Nephron progenitor cell (in vitro differentiated cells): ENCODE results near the gene ARPC5L.
"Not testable (repeated sequence)": the region's sequence is repeated elsewhere in the genome, so short reads cannot be mapped to it uniquely, and the experiment has no call there.

Experiments
- DNase-seq: peaks from one replicate; pipeline ENCODE4 v3.0.0; 2021
- H3K27ac Mint-ChIP-seq: 2 replicates; pipeline ENCODE4 v1.8.0; 2021; ENCODE audit warnings: mild to moderate bottlenecking, moderate library complexity, mixed read lengths
- H3K27me3 Mint-ChIP-seq: 2 replicates; pipeline ENCODE4 v1.8.0; 2021; ENCODE audit warnings: mild to moderate bottlenecking, low read depth, mixed read lengths; ENCODE audit not compliant: poor library complexity
- H3K36me3 Mint-ChIP-seq: 2 replicates; pipeline ENCODE4 v1.8.0; 2021; ENCODE audit warnings: low read depth, mixed read lengths
- H3K4me1 Mint-ChIP-seq: 2 replicates; pipeline ENCODE4 v1.8.0; 2021; ENCODE audit warnings: mixed read lengths
- H3K4me3 Mint-ChIP-seq: 2 replicates; pipeline ENCODE4 v1.8.0; 2021; ENCODE audit warnings: mild to moderate bottlenecking, moderate library complexity, mixed read lengths
- H3K9me3 Mint-ChIP-seq: 2 replicates; pipeline ENCODE4 v1.8.0; 2021; ENCODE audit warnings: mild to moderate bottlenecking, moderate library complexity, mixed read lengths
- CTCF ChIP-seq: fragments of 200-600 bp; sonication (generic); IDR thresholded peaks from 2 replicates; pipeline ENCODE4 v1.5.0; 2021; ENCODE audit warnings: antibody characterized with exemption

Gene ARPC5L

GRCh38 chr9:124830593-124830992 is 31.3 kb upstream of the ARPC5L start:
- no peak for DNase-seq
- Mint-ChIP-seq H3K9me3 (peaks cover 8% of the 10 kb centered on the region), H3K36me3 (no peaks in the 10 kb centered on the region), H3K27ac (no peak overlapping the region), H3K4me3 (no peak overlapping the region), H3K27me3 (peaks cover 9% of the 10 kb centered on the region), H3K4me1 (peaks cover 9% of the 10 kb centered on the region)
- TF ChIP-seq CTCF = no peak

GRCh38 chr9:124831642-124832364 is 30.1 kb upstream of the ARPC5L start:
- Mint-ChIP-seq H3K27ac (no peak overlapping the region), H3K4me3 (no peak overlapping the region), H3K27me3 (peaks cover 9% of the 10 kb centered on the region), H3K9me3 (no peaks in the 10 kb centered on the region), H3K4me1 (peaks cover 9% of the 10 kb centered on the region), H3K36me3 (no peaks in the 10 kb centered on the region)
- TF ChIP-seq CTCF = no peak
- no peak for DNase-seq

- TF ChIP-seq CTCF = no peak
- H3K27me3 Mint-ChIP-seq = no peaks in the 10 kb centered on the region
- H3K9me3 Mint-ChIP-seq = no peaks in the 10 kb centered on the region
- H3K27ac Mint-ChIP-seq = no peak overlapping the region
- peaks cover 6% of the 10 kb centered on the region for H3K4me1 Mint-ChIP-seq
- H3K4me3 Mint-ChIP-seq = no peak overlapping the region
- H3K36me3 Mint-ChIP-seq = no peaks in the 10 kb centered on the region
- no peak for DNase-seq
These were observed 27.3 kb upstream of the ARPC5L start for GRCh38 chr9:124834591-124834990.

- TF ChIP-seq CTCF = no peak
- Mint-ChIP-seq H3K36me3 (no peaks in the 10 kb centered on the region), H3K4me3 (no peak overlapping the region), H3K27ac (no peak overlapping the region), H3K4me1 (peaks cover 4% of the 10 kb centered on the region), H3K27me3 (no peaks in the 10 kb centered on the region), H3K9me3 (no peaks in the 10 kb centered on the region)
- no peak for DNase-seq
These were observed 26.8 kb upstream of the ARPC5L start for GRCh38 chr9:124835026-124835557.

- H3K27ac Mint-ChIP-seq, H3K9me3 Mint-ChIP-seq, H3K4me3 Mint-ChIP-seq, H3K36me3 Mint-ChIP-seq, DNase-seq, H3K27me3 Mint-ChIP-seq: not testable (repeated sequence)
- peaks cover 13% of the 10 kb centered on the region for H3K4me1 Mint-ChIP-seq
These were observed 23.8 kb upstream of the ARPC5L start for GRCh38 chr9:124838132-124838531.

- not testable (repeated sequence) for H3K27me3 Mint-ChIP-seq, H3K9me3 Mint-ChIP-seq, H3K27ac Mint-ChIP-seq, H3K4me3 Mint-ChIP-seq, H3K36me3 Mint-ChIP-seq, DNase-seq
- H3K4me1 Mint-ChIP-seq = peaks cover 18% of the 10 kb centered on the region
These were observed 23.2 kb upstream of the ARPC5L start for GRCh38 chr9:124838567-124839275.
